ENCODE data around the gene SUN2.

The SUN2 gene

DNA sequence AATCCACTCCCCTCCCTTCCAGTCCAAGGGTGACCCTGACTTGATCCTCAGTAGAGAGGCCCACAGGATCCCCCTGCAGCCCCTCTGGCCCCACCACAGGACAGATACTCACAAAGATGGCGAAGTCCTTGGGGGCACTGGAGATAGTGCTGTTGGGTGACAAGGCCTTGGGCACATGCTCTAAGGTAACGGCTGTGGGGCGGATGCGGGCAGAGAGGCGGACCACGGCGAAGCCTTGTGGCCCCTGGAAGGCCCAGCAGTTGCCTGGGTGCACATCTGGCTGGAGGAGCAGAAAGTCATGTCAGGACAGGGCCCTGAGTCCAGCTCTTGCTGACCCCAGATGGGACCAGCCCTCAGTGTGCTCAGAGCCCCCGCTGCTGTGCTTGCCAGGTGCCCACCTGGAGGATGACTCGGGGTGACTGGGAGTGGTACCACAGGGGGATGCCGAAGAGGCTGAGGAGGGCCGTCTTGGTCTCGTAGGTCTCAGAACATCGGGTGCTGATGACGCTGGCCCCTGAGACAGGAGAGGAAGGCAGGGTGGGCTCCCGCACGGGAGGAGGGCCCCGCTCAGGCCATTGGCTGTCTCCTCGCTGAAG lies 17.2 kb downstream of the SUN2 start:
- Histone ChIP-seq H3K4me3 (IDR thresholded peaks at IDR 0.05; ENCODE audit: insufficient read depth, low read depth, low read length) (no peak overlapping the region), H2AFZ (ENCODE audit: low read depth) (no peak overlapping the region), H3K27ac (no peak overlapping the region), H3K27me3 (ENCODE audit: insufficient read depth, low read depth) (no peaks in the 10 kb centered on the region), H3K4me1 (ENCODE audit: low read depth, poor library complexity, severe bottlenecking) (no peaks in the 10 kb centered on the region), H4K20me1 (ENCODE audit: insufficient read depth) (no peaks in the 10 kb centered on the region), H3K36me3 (ENCODE audit: insufficient read depth) (no peaks in the 10 kb centered on the region), H3K79me2 (ENCODE audit: insufficient read depth, low read depth) (no peaks in the 10 kb centered on the region), H3K4me2 (no peak overlapping the region), H3K9ac (no peak overlapping the region)
- TF ChIP-seq, protein P1, sequence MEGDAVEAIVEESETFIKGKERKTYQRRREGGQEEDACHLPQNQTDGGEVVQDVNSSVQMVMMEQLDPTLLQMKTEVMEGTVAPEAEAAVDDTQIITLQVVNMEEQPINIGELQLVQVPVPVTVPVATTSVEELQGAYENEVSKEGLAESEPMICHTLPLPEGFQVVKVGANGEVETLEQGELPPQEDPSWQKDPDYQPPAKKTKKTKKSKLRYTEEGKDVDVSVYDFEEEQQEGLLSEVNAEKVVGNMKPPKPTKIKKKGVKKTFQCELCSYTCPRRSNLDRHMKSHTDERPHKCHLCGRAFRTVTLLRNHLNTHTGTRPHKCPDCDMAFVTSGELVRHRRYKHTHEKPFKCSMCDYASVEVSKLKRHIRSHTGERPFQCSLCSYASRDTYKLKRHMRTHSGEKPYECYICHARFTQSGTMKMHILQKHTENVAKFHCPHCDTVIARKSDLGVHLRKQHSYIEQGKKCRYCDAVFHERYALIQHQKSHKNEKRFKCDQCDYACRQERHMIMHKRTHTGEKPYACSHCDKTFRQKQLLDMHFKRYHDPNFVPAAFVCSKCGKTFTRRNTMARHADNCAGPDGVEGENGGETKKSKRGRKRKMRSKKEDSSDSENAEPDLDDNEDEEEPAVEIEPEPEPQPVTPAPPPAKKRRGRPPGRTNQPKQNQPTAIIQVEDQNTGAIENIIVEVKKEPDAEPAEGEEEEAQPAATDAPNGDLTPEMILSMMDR (conservative IDR thresholded peaks at IDR 0.05; ENCODE audit: low read depth, low read length): no peak

GRCh38 chr22:38737302-38738060 lies 18.3 kb downstream of the SUN2 start:
- Histone ChIP-seq H3K4me3 (IDR thresholded peaks at IDR 0.05; ENCODE audit: insufficient read depth, low read depth, low read length) (no peak overlapping the region), H3K36me3 (ENCODE audit: insufficient read depth) (no peaks in the 10 kb centered on the region), H2AFZ (ENCODE audit: low read depth) (no peak overlapping the region), H4K20me1 (ENCODE audit: insufficient read depth) (no peaks in the 10 kb centered on the region), H3K4me2 (no peak overlapping the region), H3K79me2 (ENCODE audit: insufficient read depth, low read depth) (no peaks in the 10 kb centered on the region), H3K9ac (no peak overlapping the region), H3K4me1 (ENCODE audit: low read depth, poor library complexity, severe bottlenecking) (no peaks in the 10 kb centered on the region), H3K27ac (no peak overlapping the region), H3K27me3 (ENCODE audit: insufficient read depth, low read depth) (no peaks in the 10 kb centered on the region)
- TF ChIP-seq, protein P1 (conservative IDR thresholded peaks at IDR 0.05; ENCODE audit: low read depth, low read length): no peak

DNA sequence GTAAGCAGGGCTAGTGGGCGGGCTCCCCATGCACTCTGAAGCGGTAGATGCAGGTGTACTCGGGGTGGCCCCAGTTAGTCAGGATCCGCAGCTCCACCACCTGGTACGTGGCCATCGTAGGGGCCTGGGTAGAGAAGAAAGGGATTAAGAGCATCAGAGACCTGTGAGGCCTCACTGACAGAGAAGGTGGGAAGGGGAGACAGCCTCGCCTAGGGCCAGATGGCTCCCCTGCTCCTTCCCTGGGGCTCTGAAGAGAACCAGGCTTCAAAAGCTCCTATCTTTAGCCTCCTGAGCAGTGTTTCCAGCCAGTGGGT lies 19.6 kb downstream of the SUN2 start:
- H3K9ac ChIP-seq: no peak overlapping the region
- no peaks in the 10 kb centered on the region for H3K27me3 ChIP-seq (ENCODE audit: insufficient read depth, low read depth)
- no peaks in the 10 kb centered on the region for H3K79me2 ChIP-seq (ENCODE audit: insufficient read depth, low read depth)
- H3K36me3 ChIP-seq (ENCODE audit: insufficient read depth): no peaks in the 10 kb centered on the region
- no peak overlapping the region for H2AFZ ChIP-seq (ENCODE audit: low read depth)
- H3K4me2 ChIP-seq: no peak overlapping the region
- H3K4me3 ChIP-seq (IDR thresholded peaks at IDR 0.05; ENCODE audit: insufficient read depth, low read depth, low read length): no peak overlapping the region
- TF ChIP-seq, protein P1 (conservative IDR thresholded peaks at IDR 0.05; ENCODE audit: low read depth, low read length): no peak
- no peaks in the 10 kb centered on the region for H3K4me1 ChIP-seq (ENCODE audit: low read depth, poor library complexity, severe bottlenecking)
- H3K27ac ChIP-seq: no peak overlapping the region
- no peaks in the 10 kb centered on the region for H4K20me1 ChIP-seq (ENCODE audit: insufficient read depth)

DNA sequence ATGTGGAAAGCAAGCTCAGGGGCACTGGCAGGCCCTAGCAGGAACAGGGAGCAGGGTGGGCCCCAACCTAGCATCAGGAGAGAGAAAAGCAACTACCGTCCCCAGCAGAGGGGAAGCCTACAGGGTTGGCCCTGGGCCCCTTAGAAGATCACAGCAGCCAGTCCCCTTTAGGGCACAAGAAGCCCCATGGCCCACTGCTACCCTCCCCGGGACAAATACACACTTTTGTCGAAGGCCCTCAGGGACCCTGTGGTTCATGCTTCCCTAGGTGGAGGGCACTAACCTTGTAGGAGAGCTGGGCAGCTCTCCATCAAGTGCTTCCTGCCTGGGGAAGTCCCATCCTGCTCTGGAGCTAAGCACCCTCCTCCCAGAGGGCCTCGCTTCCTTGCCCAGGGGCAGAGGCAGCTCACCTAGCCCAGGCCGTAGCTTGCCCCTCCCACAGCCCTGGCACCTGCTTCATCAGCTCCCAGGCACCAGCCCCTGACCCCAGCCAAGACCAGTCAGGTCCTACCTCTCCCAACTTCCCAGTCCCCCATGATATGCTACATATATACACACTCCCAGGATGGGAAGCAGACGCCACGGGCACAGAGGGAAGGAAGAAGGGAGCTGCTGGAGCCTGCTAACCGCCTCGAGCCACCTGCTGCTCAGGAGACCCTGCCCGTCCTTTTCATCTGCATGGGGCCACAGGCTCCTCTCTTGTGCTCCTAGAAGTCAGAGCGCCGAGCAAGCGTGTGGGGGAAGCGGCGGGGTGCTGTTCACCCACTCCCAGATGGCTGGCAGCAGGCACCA lies 20.1 kb downstream of the SUN2 start:
- H3K36me3 ChIP-seq (ENCODE audit: insufficient read depth): no peaks in the 10 kb centered on the region
- no peak overlapping the region for H2AFZ ChIP-seq (ENCODE audit: low read depth)
- no peak overlapping the region for H3K4me2 ChIP-seq
- H3K4me3 ChIP-seq (IDR thresholded peaks at IDR 0.05; ENCODE audit: insufficient read depth, low read depth, low read length): no peak overlapping the region
- no peaks in the 10 kb centered on the region for H3K27me3 ChIP-seq (ENCODE audit: insufficient read depth, low read depth)
- H3K4me1 ChIP-seq (ENCODE audit: low read depth, poor library complexity, severe bottlenecking): no peaks in the 10 kb centered on the region
- H3K27ac ChIP-seq: no peak overlapping the region
- no peaks in the 10 kb centered on the region for H3K79me2 ChIP-seq (ENCODE audit: insufficient read depth, low read depth)
- no peaks in the 10 kb centered on the region for H4K20me1 ChIP-seq (ENCODE audit: insufficient read depth)
- H3K9ac ChIP-seq: no peak overlapping the region
- TF ChIP-seq, protein P1 (conservative IDR thresholded peaks at IDR 0.05; ENCODE audit: low read depth, low read length): no peak
